AG20443 (cell line): ENCODE results near the gene C1orf116.
A peak's percentile ranks its signal among the peaks of the same experiment; 100 is the strongest.
"Not testable (repeated sequence)": the region's sequence is repeated elsewhere in the genome, so short reads cannot be mapped to it uniquely, and the experiment has no call there.

ENCODE experiments used
- DNase-seq: peaks from one replicate; pipeline ENCODE4 v3.0.0; 2012; ENCODE audit warnings: low spot score, mixed read lengths

The C1orf116 gene

DNA sequence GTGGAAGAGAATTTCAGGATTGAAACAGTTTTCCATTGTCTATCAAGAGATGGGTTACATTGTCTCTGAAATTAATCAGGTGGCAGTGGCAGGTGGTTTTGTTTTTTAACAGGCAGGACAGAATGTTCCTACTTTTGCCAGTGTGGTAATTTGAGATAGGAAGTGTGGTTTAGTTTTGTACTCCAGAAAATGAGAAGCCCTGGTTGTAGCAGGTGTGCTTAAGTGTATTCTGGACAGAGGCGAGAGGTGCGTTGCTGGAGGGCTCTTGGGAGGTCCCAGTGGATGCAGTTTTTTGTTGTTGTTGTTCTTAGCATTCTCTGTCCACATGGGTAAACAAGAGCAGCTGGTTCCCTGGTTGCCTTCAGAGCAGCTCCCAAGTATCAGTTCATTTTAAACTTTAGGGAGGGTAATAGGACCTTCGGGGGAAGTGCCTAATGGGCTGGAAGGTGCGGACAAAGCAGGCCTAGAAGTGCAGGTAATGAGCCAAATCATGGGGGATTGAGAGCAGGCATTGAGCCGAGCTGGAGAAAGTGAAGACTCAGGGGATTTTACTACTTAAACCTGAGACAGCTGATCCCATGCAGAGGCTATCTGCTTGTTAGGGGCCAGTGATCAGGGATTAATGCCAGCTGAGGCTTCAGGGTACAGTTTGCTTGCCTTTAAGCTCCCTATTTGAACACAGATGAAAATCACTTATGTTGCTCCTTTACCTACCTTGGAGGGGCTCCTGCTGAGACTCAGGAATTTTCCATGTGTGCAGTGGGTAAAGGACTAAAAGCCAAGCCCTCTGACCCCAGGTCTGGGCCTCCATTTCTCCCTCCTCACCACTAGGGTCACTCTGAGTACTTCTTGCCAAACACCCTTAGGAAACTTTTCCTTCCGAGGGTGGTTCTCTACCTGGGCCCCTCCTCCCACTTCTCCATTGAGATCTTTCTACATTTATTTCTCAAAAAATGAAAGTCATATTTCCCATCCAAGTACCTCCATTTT lies 26.6 kb upstream of the C1orf116 start:
- no peak for DNase-seq

DNA sequence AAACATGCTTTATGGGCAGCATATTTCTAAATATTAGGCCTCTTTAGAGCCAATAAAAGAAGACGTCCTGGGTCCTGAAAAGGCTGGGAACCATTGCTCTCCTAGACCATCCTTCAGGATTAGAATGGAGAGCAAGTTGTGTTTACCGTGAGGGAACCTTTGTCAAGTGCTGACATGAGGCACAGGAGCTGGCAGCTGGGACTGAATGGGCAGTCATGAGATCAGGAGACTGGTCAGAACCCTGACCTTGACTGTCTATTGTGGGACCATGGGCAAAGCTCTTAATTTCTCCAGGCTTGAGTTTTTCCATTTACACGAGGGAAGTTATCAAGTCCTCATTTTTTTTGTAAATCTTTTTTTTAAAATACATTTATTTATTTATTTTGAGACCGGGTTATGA lies 25.7 kb upstream of the C1orf116 start:
- DNase-seq = no peak

DNA sequence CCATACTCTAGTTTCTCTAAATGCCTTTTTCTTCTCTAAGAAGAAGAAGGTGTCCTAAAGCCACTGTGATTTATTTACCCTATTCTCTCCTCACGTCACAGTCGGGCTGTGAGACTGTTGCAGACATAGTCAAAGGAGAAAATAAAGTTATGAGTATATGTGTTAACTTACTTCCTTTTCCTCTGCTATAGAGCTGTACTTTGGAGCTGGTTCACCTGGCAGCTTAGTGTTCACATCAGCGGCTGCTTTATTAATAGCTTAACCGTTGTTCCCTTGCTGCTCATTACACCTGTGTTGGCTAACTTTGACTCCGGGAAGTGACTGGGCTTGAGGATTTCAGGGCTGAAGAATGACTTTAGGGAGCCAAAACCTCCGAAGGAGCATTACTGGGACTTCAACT lies 24.1 kb upstream of the C1orf116 start:
- DNase-seq = no peak

DNA sequence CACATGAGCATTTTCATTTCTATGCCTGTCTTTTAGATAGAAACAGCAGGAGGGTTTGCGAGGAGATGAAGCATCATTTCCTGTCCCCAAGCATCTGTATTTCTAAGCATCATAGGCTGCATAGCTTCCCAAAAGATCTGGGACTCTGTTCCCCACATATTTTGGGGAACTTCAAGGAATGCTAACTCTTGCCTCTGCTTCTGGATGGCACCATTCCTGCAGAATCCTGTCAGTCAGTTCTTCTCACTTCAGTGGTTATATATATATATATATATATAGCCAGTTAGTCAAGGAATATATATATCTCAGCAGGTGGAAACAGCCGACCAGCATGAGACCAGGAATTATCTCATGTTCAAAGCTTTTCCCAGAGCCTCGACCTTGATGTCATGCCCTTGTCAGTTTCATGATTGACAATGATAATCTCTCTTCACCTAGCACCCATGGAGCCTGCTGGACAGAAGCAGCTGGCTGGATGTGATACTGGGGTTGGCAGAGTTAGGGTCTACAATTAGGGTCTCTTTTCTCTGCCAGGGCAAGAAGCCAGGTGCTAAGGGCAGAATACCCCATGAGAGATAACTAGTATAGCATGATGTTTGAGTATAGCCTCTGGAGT lies 22.9 kb upstream of the C1orf116 start:
- DNase-seq = no peak

DNA sequence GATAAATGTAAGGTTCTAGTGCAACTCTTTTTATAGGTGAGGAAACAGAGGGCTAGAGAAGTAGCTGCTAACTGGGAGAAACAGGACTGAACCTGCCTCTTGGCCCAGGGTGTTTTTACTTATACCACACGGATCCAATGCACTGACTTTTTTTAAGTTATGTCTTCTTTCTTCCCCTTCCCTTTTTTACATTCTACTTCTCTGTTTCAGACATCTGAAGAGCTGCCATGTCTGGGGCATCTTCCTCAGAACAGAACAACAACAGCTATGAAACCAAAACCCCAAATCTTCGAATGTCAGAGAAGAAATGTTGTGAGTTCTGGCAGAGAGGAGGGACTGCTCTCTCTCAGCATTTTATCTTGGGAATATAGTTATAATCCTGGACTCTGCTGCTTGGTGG lies 21.9 kb upstream of the C1orf116 start:
- no peak for DNase-seq

GRCh38 chr1:207052911-207053769 lies 20.6 kb upstream of the C1orf116 start, which contains the start of gene PFKFB2:
TSS of gene PFKFB2 (plus strand) at chr1:207053275. CDS start at chr1:207054718, 1,443 bp downstream.
- peak; percentile 94 for DNase-seq

- DNase-seq = peak; percentile 60
These were observed 18.8 kb upstream of the C1orf116 start, which contains the start of gene YOD1 for GRCh38 chr1:207051191-207051943. TSS of gene YOD1 (minus strand) at chr1:207051208. CDS start at chr1:207051030, 178 bp downstream.

- peak; percentile 94 for DNase-seq
These were observed 18.1 kb upstream of the C1orf116 start for GRCh38 chr1:207050480-207051190.

- peak; percentile 43 for DNase-seq
These were observed 17.4 kb upstream of the C1orf116 start for GRCh38 chr1:207049974-207050391.

- no peak for DNase-seq
These were observed 17.0 kb upstream of the C1orf116 start for GRCh38 chr1:207049514-207049913.

DNA sequence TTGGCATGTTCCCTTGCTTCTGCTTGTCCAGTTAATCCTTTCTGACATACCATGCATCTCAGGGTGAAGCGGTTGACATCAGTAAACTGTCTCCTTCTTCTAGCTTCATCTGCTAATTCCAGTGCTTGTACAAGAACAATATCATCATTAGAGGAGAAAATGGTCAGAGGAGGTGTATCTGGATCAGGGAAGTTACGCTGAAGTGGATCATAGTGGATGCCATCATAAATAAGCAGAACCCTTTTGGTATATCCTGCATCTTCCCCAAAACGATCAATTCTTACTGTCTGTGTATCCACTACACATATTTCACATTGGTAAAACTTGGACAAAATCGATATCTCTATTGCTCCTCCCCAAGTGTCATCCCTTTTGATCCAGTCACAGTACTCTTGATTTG lies 16.5 kb upstream of the C1orf116 start:
- no peak for DNase-seq

GRCh38 chr1:207048041-207048440 lies 15.5 kb upstream of the C1orf116 start:
- no peak for DNase-seq

- no peak for DNase-seq
These were observed 14.9 kb upstream of the C1orf116 start for GRCh38 chr1:207047505-207047904.

- no peak for DNase-seq
These were observed 12.9 kb upstream of the C1orf116 start for GRCh38 chr1:207045453-207045852.

- not testable (repeated sequence) for DNase-seq
These were observed 8.8 kb upstream of the C1orf116 start for GRCh38 chr1:207041397-207041796.

- peak; percentile 42 for DNase-seq
These were observed 7.6 kb upstream of the C1orf116 start for GRCh38 chr1:207040181-207040533.

- DNase-seq = no peak
These were observed 7.0 kb upstream of the C1orf116 start for GRCh38 chr1:207039380-207040180.

- no peak for DNase-seq
These were observed 4.3 kb upstream of the C1orf116 start for GRCh38 chr1:207036865-207037264.

- DNase-seq = no peak
These were observed 3.5 kb upstream of the C1orf116 start for GRCh38 chr1:207035877-207036551.
